NB4 (cell line): Measurements from ENCODE around the gene TACSTD2.

ENCODE experiments used
- CTCF ChIP-seq: IDR thresholded peaks from one replicate; pipeline ENCODE4 v1.5.1; 2012; ENCODE audit warnings: low read depth, low read length
- MAX ChIP-seq: IDR thresholded peaks from 2 replicates; pipeline ENCODE4 v1.6.1; 2011; ENCODE audit warnings: low read depth, low read length
- MYC ChIP-seq: IDR thresholded peaks from 2 replicates; pipeline ENCODE4 v1.6.1; 2011; ENCODE audit warnings: low read depth, low read length
- POLR2A ChIP-seq: IDR thresholded peaks from 2 replicates; pipeline ENCODE4 v1.6.1; 2011; ENCODE audit warnings: mild to moderate bottlenecking; ENCODE audit not compliant: insufficient read length; ENCODE audit errors: extremely low read depth

- TF ChIP-seq CTCF (no peak), MAX (no peak), POLR2A (no peak), MYC (no peak)
Measured at GRCh38 chr1:58574816-58575215, 2.2 kb downstream of the TACSTD2 start.
